Measurements from ENCODE around the gene SEZ6L. TPM values are rescaled to one million over a fixed set of nuclear protein-coding genes. Genes with fewer than 3 reads are reported as not detected.

Gene SEZ6L
- total RNA-seq, 1 donor from 2014 or later, result 2.3 TPM

GRCh38 chr22:26310616-26311015 lies 141.4 kb downstream of the SEZ6L start:
- no peaks in the 10 kb centered on the region for H3K9me3 ChIP-seq (ENCODE audit: insufficient read depth, low read depth, low read length)
- Mint-ChIP-seq H3K9me3 (ENCODE audit: unreplicated experiment) (peaks cover 2% of the 10 kb centered on the region), H3K4me1 (ENCODE audit: low read depth, unreplicated experiment) (no peaks in the 10 kb centered on the region), H3K4me3 (ENCODE audit: unreplicated experiment) (no peak overlapping the region), H3K36me3 (ENCODE audit: low read depth, unreplicated experiment) (no peaks in the 10 kb centered on the region), H3K27me3 (ENCODE audit: low read depth, unreplicated experiment) (peaks cover 59% of the 10 kb centered on the region), H3K27ac (ENCODE audit: unreplicated experiment) (no peak overlapping the region)
- no peaks in the 10 kb centered on the region for H4K20me1 ChIP-seq (ENCODE audit: insufficient read depth, low read length)
- H2AFZ ChIP-seq (ENCODE audit: low read depth, low read length), result no peak overlapping the region
- DNase-seq (ENCODE audit: low read depth), result no peak
- H3K4me3 ChIP-seq (ENCODE audit: insufficient read depth, low read depth, low read length), result no peak overlapping the region
- no peak overlapping the region for H3K4me2 ChIP-seq (ENCODE audit: low read length)
- H3K36me3 ChIP-seq (ENCODE audit: insufficient read depth, low read length), result no peaks in the 10 kb centered on the region
- FAIRE-seq, result no peak
- H3K27ac ChIP-seq (ENCODE audit: low read depth, low read length), result no peak overlapping the region
- no peak for TF ChIP-seq EZH2 (IDR thresholded peaks at IDR 0.05; ENCODE audit: insufficient read depth, low read length)
- TF ChIP-seq, protein P1, sequence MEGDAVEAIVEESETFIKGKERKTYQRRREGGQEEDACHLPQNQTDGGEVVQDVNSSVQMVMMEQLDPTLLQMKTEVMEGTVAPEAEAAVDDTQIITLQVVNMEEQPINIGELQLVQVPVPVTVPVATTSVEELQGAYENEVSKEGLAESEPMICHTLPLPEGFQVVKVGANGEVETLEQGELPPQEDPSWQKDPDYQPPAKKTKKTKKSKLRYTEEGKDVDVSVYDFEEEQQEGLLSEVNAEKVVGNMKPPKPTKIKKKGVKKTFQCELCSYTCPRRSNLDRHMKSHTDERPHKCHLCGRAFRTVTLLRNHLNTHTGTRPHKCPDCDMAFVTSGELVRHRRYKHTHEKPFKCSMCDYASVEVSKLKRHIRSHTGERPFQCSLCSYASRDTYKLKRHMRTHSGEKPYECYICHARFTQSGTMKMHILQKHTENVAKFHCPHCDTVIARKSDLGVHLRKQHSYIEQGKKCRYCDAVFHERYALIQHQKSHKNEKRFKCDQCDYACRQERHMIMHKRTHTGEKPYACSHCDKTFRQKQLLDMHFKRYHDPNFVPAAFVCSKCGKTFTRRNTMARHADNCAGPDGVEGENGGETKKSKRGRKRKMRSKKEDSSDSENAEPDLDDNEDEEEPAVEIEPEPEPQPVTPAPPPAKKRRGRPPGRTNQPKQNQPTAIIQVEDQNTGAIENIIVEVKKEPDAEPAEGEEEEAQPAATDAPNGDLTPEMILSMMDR (IDR thresholded peaks at IDR 0.05; ENCODE audit: insufficient read depth, low read depth, low read length), result no peak
- no peak overlapping the region for H3K9ac ChIP-seq (ENCODE audit: low read length)
- H3K27me3 ChIP-seq (ENCODE audit: insufficient read depth, low read length), result peaks cover 6% of the 10 kb centered on the region
- no peaks in the 10 kb centered on the region for H3K4me1 ChIP-seq (ENCODE audit: insufficient read depth, low read length)
- H3K79me2 ChIP-seq (ENCODE audit: insufficient read depth, low read length), result no peaks in the 10 kb centered on the region

DNA sequence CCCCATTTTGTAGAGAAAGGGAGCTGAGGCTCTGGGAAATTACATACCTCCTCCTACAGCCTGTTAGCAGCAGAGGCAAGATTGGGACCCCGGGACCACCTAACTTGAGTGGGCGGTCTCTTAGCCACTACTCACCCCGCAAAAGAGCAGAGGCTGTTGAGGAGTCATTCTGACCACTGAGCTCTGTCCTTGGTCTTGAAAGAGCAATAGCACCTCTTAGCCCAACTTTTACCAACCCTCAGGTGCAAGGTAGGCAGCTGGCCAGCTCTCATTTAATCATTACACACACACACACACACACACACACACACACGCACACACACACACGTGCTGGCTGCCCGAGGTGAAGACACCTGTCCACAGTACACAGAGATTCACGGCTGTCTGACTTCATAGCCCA lies 144.0 kb downstream of the SEZ6L start:
- Mint-ChIP-seq H3K4me1 (ENCODE audit: low read depth, unreplicated experiment) (no peaks in the 10 kb centered on the region), H3K27me3 (ENCODE audit: low read depth, unreplicated experiment) (peaks cover 62% of the 10 kb centered on the region)
- H3K9me3 ChIP-seq (ENCODE audit: insufficient read depth, low read depth, low read length), result no peaks in the 10 kb centered on the region

GRCh38 chr22:26314171-26314570 lies 144.9 kb downstream of the SEZ6L start:
- Mint-ChIP-seq H3K4me3 (ENCODE audit: unreplicated experiment) (no peak overlapping the region), H3K27ac (ENCODE audit: unreplicated experiment) (no peak overlapping the region), H3K9me3 (ENCODE audit: unreplicated experiment) (peaks cover 2% of the 10 kb centered on the region), H3K27me3 (ENCODE audit: low read depth, unreplicated experiment) (peaks cover 57% of the 10 kb centered on the region), H3K4me1 (ENCODE audit: low read depth, unreplicated experiment) (peaks cover 2% of the 10 kb centered on the region), H3K36me3 (ENCODE audit: low read depth, unreplicated experiment) (no peaks in the 10 kb centered on the region)
- Histone ChIP-seq H3K4me1 (ENCODE audit: insufficient read depth, low read length) (no peaks in the 10 kb centered on the region), H3K36me3 (ENCODE audit: insufficient read depth, low read length) (no peaks in the 10 kb centered on the region), H3K79me2 (ENCODE audit: insufficient read depth, low read length) (no peaks in the 10 kb centered on the region), H3K4me2 (ENCODE audit: low read length) (no peak overlapping the region), H3K27ac (ENCODE audit: low read depth, low read length) (no peak overlapping the region), H3K9me3 (ENCODE audit: insufficient read depth, low read depth, low read length) (no peaks in the 10 kb centered on the region), H3K27me3 (ENCODE audit: insufficient read depth, low read length) (peaks cover 4% of the 10 kb centered on the region), H3K9ac (ENCODE audit: low read length) (no peak overlapping the region), H3K4me3 (ENCODE audit: insufficient read depth, low read depth, low read length) (no peak overlapping the region), H2AFZ (ENCODE audit: low read depth, low read length) (no peak overlapping the region), H4K20me1 (ENCODE audit: insufficient read depth, low read length) (no peaks in the 10 kb centered on the region)
- TF ChIP-seq EZH2 (IDR thresholded peaks at IDR 0.05; ENCODE audit: insufficient read depth, low read length), result no peak
- TF ChIP-seq, protein P1 (IDR thresholded peaks at IDR 0.05; ENCODE audit: insufficient read depth, low read depth, low read length), result no peak
- DNase-seq (ENCODE audit: low read depth) (no peak), FAIRE-seq (no peak)

More for the DNA sequence above, 144.0 kb downstream of the SEZ6L start:
- Mint-ChIP-seq H3K27ac (ENCODE audit: unreplicated experiment) (no peak overlapping the region), H3K4me3 (ENCODE audit: unreplicated experiment) (no peak overlapping the region), H3K9me3 (ENCODE audit: unreplicated experiment) (peaks cover 2% of the 10 kb centered on the region), H3K36me3 (ENCODE audit: low read depth, unreplicated experiment) (no peaks in the 10 kb centered on the region)
- Histone ChIP-seq H3K4me1 (ENCODE audit: insufficient read depth, low read length) (no peaks in the 10 kb centered on the region), H3K27me3 (ENCODE audit: insufficient read depth, low read length) (peaks cover 4% of the 10 kb centered on the region), H3K27ac (ENCODE audit: low read depth, low read length) (no peak overlapping the region), H3K4me3 (ENCODE audit: insufficient read depth, low read depth, low read length) (no peak overlapping the region), H3K79me2 (ENCODE audit: insufficient read depth, low read length) (no peaks in the 10 kb centered on the region), H3K9ac (ENCODE audit: low read length) (no peak overlapping the region), H3K36me3 (ENCODE audit: insufficient read depth, low read length) (no peaks in the 10 kb centered on the region), H2AFZ (ENCODE audit: low read depth, low read length) (no peak overlapping the region), H3K4me2 (ENCODE audit: low read length) (no peak overlapping the region), H4K20me1 (ENCODE audit: insufficient read depth, low read length) (no peaks in the 10 kb centered on the region)
- DNase-seq (ENCODE audit: low read depth) (no peak), FAIRE-seq (no peak)
- TF ChIP-seq, protein P1 (IDR thresholded peaks at IDR 0.05; ENCODE audit: insufficient read depth, low read depth, low read length), result no peak
- TF ChIP-seq EZH2 (IDR thresholded peaks at IDR 0.05; ENCODE audit: insufficient read depth, low read length), result no peak
